ENCODE results near the gene RAD9B. TPM values are rescaled to one million over a fixed set of nuclear protein-coding genes. Genes with fewer than 3 reads are reported as not detected.
"Not testable (repeated sequence)": the region's sequence is repeated elsewhere in the genome, so short reads cannot be mapped to it uniquely, and the experiment has no call there.

RAD9B gene
- total and polyA plus RNA-seq, 9 of the 15 experiments (the other 6 are each of a cell fraction or from before 2014, with no cell fraction given), result 0.05 to 0.83 (median 0.32) TPM

DNA sequence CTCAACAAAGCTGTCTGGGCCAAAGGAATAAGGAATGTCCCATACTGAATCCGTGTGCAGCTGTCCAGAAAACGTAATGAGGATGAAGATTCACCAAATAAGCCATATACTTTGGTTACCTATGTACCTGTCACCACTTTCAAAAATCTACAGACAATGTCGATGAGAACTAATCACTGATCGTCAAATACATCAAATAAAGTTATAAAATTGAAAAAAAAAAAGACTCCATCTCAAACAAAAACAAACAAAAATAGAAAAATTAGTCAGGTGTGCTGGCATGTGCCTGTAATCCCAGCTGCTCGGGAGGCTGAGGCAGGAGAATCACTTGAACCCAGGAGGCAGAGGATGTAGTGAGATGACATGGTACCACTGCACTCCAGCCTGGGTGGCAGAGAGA is 40.9 kb upstream of the RAD9B start:
- H3K9me1 ChIP-seq (ENCODE audit: control insufficient read depth, insufficient read depth, low read length); DNase-seq (ENCODE audit: extremely low read depth in 1 of 4, low spot score in 3 of 4); H3K9ac ChIP-seq (ENCODE audit: insufficient read depth in 1 of 2, low read depth in 2 of 2, low read length in 2 of 2); H3K9me3 ChIP-seq (replicated peaks; ENCODE audit: control insufficient read depth, insufficient read depth, low read depth, low read length); H4K20me1 ChIP-seq (replicated peaks; ENCODE audit: control insufficient read depth, insufficient read depth, low read length); BruUV-seq (replicated peaks); H3K4me2 ChIP-seq (ENCODE audit: insufficient read depth, low read length); CTCF ChIA-PET (ENCODE audit: low intra/inter-chr PET ratio); in situ Hi-C loops (cut with MboI); H3K27ac ChIP-seq (ENCODE audit: extremely low read depth, low read depth, low read length); H2AFZ ChIP-seq (ENCODE audit: low read depth, low read length); H3K27me3 ChIP-seq (ENCODE audit: control insufficient read depth in 2 of 2, insufficient read depth in 2 of 2, low read length in 2 of 2); ATAC-seq; H3K4me3 ChIP-seq; intact Hi-C loops (cut with micrococcal nuclease); FAIRE-seq: not testable (repeated sequence)
- 91% methylated on average over 5 of the region's 5 CpGs for WGBS (ENCODE audit: insufficient coverage, low coverage, missing lambda C conversion rate)
- Histone ChIP-seq H3K79me2 (ENCODE audit: control insufficient read depth, insufficient read depth, low read length) (peaks cover 24% of the 10 kb centered on the region), H3K4me1 (replicated peaks in 1 of 2; ENCODE audit: control insufficient read depth in 2 of 2, insufficient read depth in 2 of 2, low read length in 2 of 2) (peaks cover 12 to 15% of the 10 kb centered on the region in 2 experiments; a peak in 3 of 5 replicates), H3K36me3 (ENCODE audit: control insufficient read depth, insufficient read depth, low read length) (peaks cover 72% of the 10 kb centered on the region)
- POLR2A ChIA-PET, result interaction anchor here (2.4 kb wide), 1 partner anchor 11 kb away, joined by 14 read pairs; the partner anchor contains the start of gene ARPC3
- peak; percentile 30; the same call in 1 of the 2 replicates for TF ChIP-seq ZNF384 (IDR thresholded peaks at IDR 0.05; ENCODE audit: low read depth, low read length)
- TF ChIP-seq, protein P1, sequence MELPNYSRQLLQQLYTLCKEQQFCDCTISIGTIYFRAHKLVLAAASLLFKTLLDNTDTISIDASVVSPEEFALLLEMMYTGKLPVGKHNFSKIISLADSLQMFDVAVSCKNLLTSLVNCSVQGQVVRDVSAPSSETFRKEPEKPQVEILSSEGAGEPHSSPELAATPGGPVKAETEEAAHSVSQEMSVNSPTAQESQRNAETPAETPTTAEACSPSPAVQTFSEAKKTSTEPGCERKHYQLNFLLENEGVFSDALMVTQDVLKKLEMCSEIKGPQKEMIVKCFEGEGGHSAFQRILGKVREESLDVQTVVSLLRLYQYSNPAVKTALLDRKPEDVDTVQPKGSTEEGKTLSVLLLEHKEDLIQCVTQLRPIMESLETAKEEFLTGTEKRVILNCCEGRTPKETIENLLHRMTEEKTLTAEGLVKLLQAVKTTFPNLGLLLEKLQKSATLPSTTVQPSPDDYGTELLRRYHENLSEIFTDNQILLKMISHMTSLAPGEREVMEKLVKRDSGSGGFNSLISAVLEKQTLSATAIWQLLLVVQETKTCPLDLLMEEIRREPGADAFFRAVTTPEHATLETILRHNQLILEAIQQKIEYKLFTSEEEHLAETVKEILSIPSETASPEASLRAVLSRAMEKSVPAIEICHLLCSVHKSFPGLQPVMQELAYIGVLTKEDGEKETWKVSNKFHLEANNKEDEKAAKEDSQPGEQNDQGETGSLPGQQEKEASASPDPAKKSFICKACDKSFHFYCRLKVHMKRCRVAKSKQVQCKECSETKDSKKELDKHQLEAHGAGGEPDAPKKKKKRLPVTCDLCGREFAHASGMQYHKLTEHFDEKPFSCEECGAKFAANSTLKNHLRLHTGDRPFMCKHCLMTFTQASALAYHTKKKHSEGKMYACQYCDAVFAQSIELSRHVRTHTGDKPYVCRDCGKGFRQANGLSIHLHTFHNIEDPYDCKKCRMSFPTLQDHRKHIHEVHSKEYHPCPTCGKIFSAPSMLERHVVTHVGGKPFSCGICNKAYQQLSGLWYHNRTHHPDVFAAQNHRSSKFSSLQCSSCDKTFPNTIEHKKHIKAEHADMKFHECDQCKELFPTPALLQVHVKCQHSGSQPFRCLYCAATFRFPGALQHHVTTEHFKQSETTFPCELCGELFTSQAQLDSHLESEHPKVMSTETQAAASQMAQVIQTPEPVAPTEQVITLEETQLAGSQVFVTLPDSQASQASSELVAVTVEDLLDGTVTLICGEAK (IDR thresholded peaks at IDR 0.05), result peak; percentile 89
- TF ChIP-seq, protein P1 (CRISPR knock-in tag; IDR thresholded peaks at IDR 0.05), result peak; percentile 72

All from K562 (cell line).